ENCODE results near the gene AQP12B. TPM values are rescaled to one million over a fixed set of nuclear protein-coding genes. Genes with fewer than 3 reads are reported as not detected.
"Not testable (repeated sequence)": the region's sequence is repeated elsewhere in the genome, so short reads cannot be mapped to it uniquely, and the experiment has no call there.

The AQP12B gene
- not detected in 2 replicates for total RNA-seq (ENCODE audit: low replicate concordance)

- DNase-seq (ENCODE audit: low read depth); H3K4me3 ChIP-seq (ENCODE audit: low read depth, low read length): not testable (repeated sequence)
Measured at GRCh38 chr2:240682431-240683224, at the start of gene AQP12B. AQP12B (minus strand) TSS chr2:240682885; CDS start chr2:240682837, 48 bp downstream.

- H3K4me3 ChIP-seq (ENCODE audit: low read depth, low read length) = no peak overlapping the region
- DNase-seq (ENCODE audit: low read depth) = no peak
- TF ChIP-seq CTCF (IDR thresholded peaks at IDR 0.05; ENCODE audit: insufficient read depth, low read length) = no peak
Measured at GRCh38 chr2:240732184-240732583, 49.5 kb upstream of the AQP12B start.

- no peak for TF ChIP-seq CTCF (IDR thresholded peaks at IDR 0.05; ENCODE audit: insufficient read depth, low read length)
- DNase-seq (ENCODE audit: low read depth) = no peak
- H3K4me3 ChIP-seq (ENCODE audit: low read depth, low read length) = no peak overlapping the region
Measured at GRCh38 chr2:240731178-240731545, 48.5 kb upstream of the AQP12B start.

- no peak for TF ChIP-seq CTCF (IDR thresholded peaks at IDR 0.05; ENCODE audit: insufficient read depth, low read length)
- DNase-seq (ENCODE audit: low read depth) = no peak
- H3K4me3 ChIP-seq (ENCODE audit: low read depth, low read length) = no peak overlapping the region
Measured at GRCh38 chr2:240730501-240731177, 48.0 kb upstream of the AQP12B start.

- peak; percentile 5 for DNase-seq (ENCODE audit: low read depth)
- TF ChIP-seq CTCF (IDR thresholded peaks at IDR 0.05; ENCODE audit: insufficient read depth, low read length) = no peak
- no peak overlapping the region for H3K4me3 ChIP-seq (ENCODE audit: low read depth, low read length)
Measured at GRCh38 chr2:240728827-240729226, 46.1 kb upstream of the AQP12B start.

GRCh38 chr2:240728361-240728760 is 45.7 kb upstream of the AQP12B start:
- no peak overlapping the region for H3K4me3 ChIP-seq (ENCODE audit: low read depth, low read length)
- no peak for TF ChIP-seq CTCF (IDR thresholded peaks at IDR 0.05; ENCODE audit: insufficient read depth, low read length)
- DNase-seq (ENCODE audit: low read depth) = no peak

GRCh38 chr2:240727913-240728312 is 45.2 kb upstream of the AQP12B start:
- DNase-seq (ENCODE audit: low read depth) = no peak
- TF ChIP-seq CTCF (IDR thresholded peaks at IDR 0.05; ENCODE audit: insufficient read depth, low read length) = no peak
- no peak overlapping the region for H3K4me3 ChIP-seq (ENCODE audit: low read depth, low read length)
